Amygdala (tissue), 56 donors: ENCODE data around the gene TCTN3.
"Not testable (repeated sequence)": the region's sequence is repeated elsewhere in the genome, so short reads cannot be mapped to it uniquely, and the experiment has no call there.

Source experiments
- DNase-seq, 56 donors: peaks; one replicate each; lab custom pipeline; 2025; lab: John Stamatoyannopoulos, UW

TCTN3 gene

GRCh38 chr10:95693668-95694534, at the start of gene TCTN3:
Gene TCTN3 (minus strand): TSS chr10:95693927. CDS start chr10:95693899, 28 bp downstream.
- peak; percentile 71 to 100 (median 96) for DNase-seq

- no peak for DNase-seq
These were observed 49.3 kb upstream of the TCTN3 start for GRCh38 chr10:95742962-95743535.

- peak in 1 of 56 donors; percentile 2 for DNase-seq
These were observed 48.8 kb upstream of the TCTN3 start for GRCh38 chr10:95742485-95742884.

- DNase-seq: peak in 2 of 56 donors; percentile 2 to 3
These were observed 48.2 kb upstream of the TCTN3 start for GRCh38 chr10:95741807-95742467.

GRCh38 chr10:95739056-95739455, 45.3 kb upstream of the TCTN3 start:
- no peak for DNase-seq

GRCh38 chr10:95732907-95733306, 39.2 kb upstream of the TCTN3 start:
- DNase-seq: not testable (repeated sequence)

GRCh38 chr10:95730233-95730632, 36.5 kb upstream of the TCTN3 start:
- no peak for DNase-seq

GRCh38 chr10:95729323-95730055, 35.8 kb upstream of the TCTN3 start:
- no peak for DNase-seq

- no peak for DNase-seq
These were observed 34.8 kb upstream of the TCTN3 start for GRCh38 chr10:95728526-95728925.

GRCh38 chr10:95722496-95722895, 28.8 kb upstream of the TCTN3 start:
- DNase-seq: not testable (repeated sequence)

- DNase-seq: not testable (repeated sequence)
These were observed 27.0 kb upstream of the TCTN3 start for GRCh38 chr10:95720745-95721144.

- no peak for DNase-seq
These were observed 23.1 kb upstream of the TCTN3 start for GRCh38 chr10:95716866-95717265.

GRCh38 chr10:95716466-95716865, 22.7 kb upstream of the TCTN3 start:
- DNase-seq: no peak

- DNase-seq: no peak
These were observed 17.8 kb upstream of the TCTN3 start for GRCh38 chr10:95711492-95711891.

GRCh38 chr10:95706990-95707389, 13.3 kb upstream of the TCTN3 start:
- DNase-seq: no peak

GRCh38 chr10:95706573-95706972, 12.8 kb upstream of the TCTN3 start:
- no peak for DNase-seq

GRCh38 chr10:95698415-95698814, 4.7 kb upstream of the TCTN3 start:
- no peak for DNase-seq

- peak in 13 of 56 donors; percentile 2 to 55 (median 8) for DNase-seq
These were observed 3.7 kb upstream of the TCTN3 start for GRCh38 chr10:95697429-95697828.

- peak in 1 of 56 donors; percentile 11 for DNase-seq
These were observed 938 bp upstream of the TCTN3 start for GRCh38 chr10:95694665-95695064.

GRCh38 chr10:95693071-95693667, 558 bp downstream of the TCTN3 start:
- no peak for DNase-seq
